Measurements from ENCODE around the gene PTGDS.

Gene PTGDS

GRCh38 chr9:136974817-136975535 lies 2.3 kb upstream of the PTGDS start:
- no peak for ATAC-seq
- TF ChIP-seq ISL1 (CRISPR knock-in tag; IDR thresholded peaks at IDR 0.05) (no peak), TCF4 (CRISPR knock-in tag; IDR thresholded peaks at IDR 0.05; ENCODE audit: borderline replicate concordance) (no peak), ESRRG (CRISPR knock-in tag; IDR thresholded peaks at IDR 0.05) (no peak), ZFP30 (CRISPR knock-in tag; IDR thresholded peaks at IDR 0.05) (no peak), PATZ1 (CRISPR knock-in tag; IDR thresholded peaks at IDR 0.05; ENCODE audit: borderline replicate concordance) (no peak), PPARA (CRISPR knock-in tag; IDR thresholded peaks at IDR 0.05; ENCODE audit: borderline replicate concordance) (no peak), RARB (CRISPR knock-in tag; IDR thresholded peaks at IDR 0.05) (no peak), TSHZ2 (CRISPR knock-in tag; IDR thresholded peaks at IDR 0.05) (no peak), CSRNP3 (CRISPR knock-in tag; IDR thresholded peaks at IDR 0.05) (no peak), POU6F1 (CRISPR knock-in tag; IDR thresholded peaks at IDR 0.05; ENCODE audit: borderline replicate concordance, low read depth) (no peak), TOX (CRISPR knock-in tag; IDR thresholded peaks at IDR 0.05; ENCODE audit: borderline replicate concordance) (no peak)

- TF ChIP-seq ISL1 (CRISPR knock-in tag; IDR thresholded peaks at IDR 0.05) (no peak), BACH2 (CRISPR knock-in tag; IDR thresholded peaks at IDR 0.05; ENCODE audit: borderline replicate concordance) (no peak), ARNTL (CRISPR knock-in tag; IDR thresholded peaks at IDR 0.05; ENCODE audit: borderline replicate concordance, low read depth) (no peak), TOX (CRISPR knock-in tag; IDR thresholded peaks at IDR 0.05; ENCODE audit: borderline replicate concordance) (no peak), ZFP30 (CRISPR knock-in tag; IDR thresholded peaks at IDR 0.05) (no peak), GLIS3 (CRISPR knock-in tag; IDR thresholded peaks at IDR 0.05) (no peak), ZNF70 (CRISPR knock-in tag; IDR thresholded peaks at IDR 0.05) (no peak)
- no peak for ATAC-seq
Observed at GRCh38 chr9:136975644-136976043, 1.7 kb upstream of the PTGDS start.

GRCh38 chr9:136977649-136978072 lies 357 bp downstream of the PTGDS start:
- TF ChIP-seq CSDC2 (CRISPR knock-in tag; IDR thresholded peaks at IDR 0.05) (no peak), CREB5 (CRISPR knock-in tag; IDR thresholded peaks at IDR 0.05; ENCODE audit: low read depth) (no peak), ZNF565 (CRISPR knock-in tag; conservative IDR thresholded peaks at IDR 0.05; ENCODE audit: low read depth) (no peak), ZFP30 (CRISPR knock-in tag; IDR thresholded peaks at IDR 0.05) (no peak), ZNF70 (CRISPR knock-in tag; IDR thresholded peaks at IDR 0.05) (no peak), ZC3H10 (CRISPR knock-in tag; IDR thresholded peaks at IDR 0.05) (no peak), TCF4 (CRISPR knock-in tag; IDR thresholded peaks at IDR 0.05; ENCODE audit: borderline replicate concordance) (no peak), ARNTL (CRISPR knock-in tag; IDR thresholded peaks at IDR 0.05; ENCODE audit: borderline replicate concordance, low read depth) (no peak), PATZ1 (CRISPR knock-in tag; IDR thresholded peaks at IDR 0.05; ENCODE audit: borderline replicate concordance) (no peak), ESRRG (CRISPR knock-in tag; IDR thresholded peaks at IDR 0.05) (no peak)
- ATAC-seq: no peak

All from SK-N-SH treated with all-trans-retinoic acid at 6 μM for 48 hours (cell line).